Measurements from ENCODE around the gene SFXN1. TPM values are rescaled to one million over a fixed set of nuclear protein-coding genes. Genes with fewer than 3 reads are reported as not detected.
"Not testable (repeated sequence)": the region's sequence is repeated elsewhere in the genome, so short reads cannot be mapped to it uniquely, and the experiment has no call there.

The SFXN1 gene
- total RNA-seq, 2 experiments from 2014 or later: 476 to 491 TPM

DNA sequence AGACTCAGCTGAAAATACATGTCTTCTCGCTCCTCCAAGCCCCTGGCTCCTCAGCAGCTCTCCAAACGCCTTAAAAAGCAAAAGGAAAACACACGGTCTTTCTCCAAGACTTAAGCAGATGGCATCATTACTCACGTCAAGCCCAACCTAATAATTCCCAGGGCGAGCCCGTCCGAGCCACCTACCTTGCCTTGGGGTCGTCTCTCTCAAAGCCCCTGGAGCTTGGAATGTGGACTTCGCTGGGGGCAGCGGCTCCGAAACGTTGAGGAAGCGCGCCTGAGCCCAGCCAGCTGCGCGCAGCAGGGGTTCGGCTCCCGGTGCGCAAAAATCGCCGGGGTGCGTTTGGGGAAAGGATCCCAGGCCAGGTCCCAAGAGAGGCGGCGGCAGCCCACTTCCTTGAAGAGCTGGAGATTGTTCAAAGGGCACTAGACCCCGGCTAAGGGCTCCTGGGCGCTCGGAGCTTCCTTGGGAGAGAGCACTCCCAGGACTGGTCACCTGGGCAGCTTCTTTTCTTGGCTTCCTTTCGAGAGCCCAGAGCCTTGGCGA lies 34.8 kb upstream of the SFXN1 start:
- no peaks in the 10 kb centered on the region for H3K9me3 Mint-ChIP-seq
- ChIA-PET CTCF (interaction anchor here (0.8 to 2.9 kb wide), 13 partner anchors 12 to 695 kb away, joined by 3 to 14 read pairs (median 3); no protein-coding TSS in a partner anchor), POLR2A (no interaction called here)
- TF ChIP-seq, protein P1, sequence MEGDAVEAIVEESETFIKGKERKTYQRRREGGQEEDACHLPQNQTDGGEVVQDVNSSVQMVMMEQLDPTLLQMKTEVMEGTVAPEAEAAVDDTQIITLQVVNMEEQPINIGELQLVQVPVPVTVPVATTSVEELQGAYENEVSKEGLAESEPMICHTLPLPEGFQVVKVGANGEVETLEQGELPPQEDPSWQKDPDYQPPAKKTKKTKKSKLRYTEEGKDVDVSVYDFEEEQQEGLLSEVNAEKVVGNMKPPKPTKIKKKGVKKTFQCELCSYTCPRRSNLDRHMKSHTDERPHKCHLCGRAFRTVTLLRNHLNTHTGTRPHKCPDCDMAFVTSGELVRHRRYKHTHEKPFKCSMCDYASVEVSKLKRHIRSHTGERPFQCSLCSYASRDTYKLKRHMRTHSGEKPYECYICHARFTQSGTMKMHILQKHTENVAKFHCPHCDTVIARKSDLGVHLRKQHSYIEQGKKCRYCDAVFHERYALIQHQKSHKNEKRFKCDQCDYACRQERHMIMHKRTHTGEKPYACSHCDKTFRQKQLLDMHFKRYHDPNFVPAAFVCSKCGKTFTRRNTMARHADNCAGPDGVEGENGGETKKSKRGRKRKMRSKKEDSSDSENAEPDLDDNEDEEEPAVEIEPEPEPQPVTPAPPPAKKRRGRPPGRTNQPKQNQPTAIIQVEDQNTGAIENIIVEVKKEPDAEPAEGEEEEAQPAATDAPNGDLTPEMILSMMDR (IDR thresholded peaks at IDR 0.05): no peak
- H3K27ac Mint-ChIP-seq: no peak overlapping the region
- no peaks in the 10 kb centered on the region for H3K36me3 Mint-ChIP-seq (ENCODE audit: low read depth)
- H3K4me1 Mint-ChIP-seq (ENCODE audit: low read depth): peaks cover 5% of the 10 kb centered on the region
- intact Hi-C loops (cut with micrococcal nuclease): loop anchor here (5.0 kb wide), 1 partner anchor 491 kb away; no protein-coding TSS in a partner anchor
- no peak for ATAC-seq
- DNase-seq: no peak
- H3K27me3 Mint-ChIP-seq: peaks cover 59% of the 10 kb centered on the region
- no peak overlapping the region for H3K4me3 Mint-ChIP-seq

DNA sequence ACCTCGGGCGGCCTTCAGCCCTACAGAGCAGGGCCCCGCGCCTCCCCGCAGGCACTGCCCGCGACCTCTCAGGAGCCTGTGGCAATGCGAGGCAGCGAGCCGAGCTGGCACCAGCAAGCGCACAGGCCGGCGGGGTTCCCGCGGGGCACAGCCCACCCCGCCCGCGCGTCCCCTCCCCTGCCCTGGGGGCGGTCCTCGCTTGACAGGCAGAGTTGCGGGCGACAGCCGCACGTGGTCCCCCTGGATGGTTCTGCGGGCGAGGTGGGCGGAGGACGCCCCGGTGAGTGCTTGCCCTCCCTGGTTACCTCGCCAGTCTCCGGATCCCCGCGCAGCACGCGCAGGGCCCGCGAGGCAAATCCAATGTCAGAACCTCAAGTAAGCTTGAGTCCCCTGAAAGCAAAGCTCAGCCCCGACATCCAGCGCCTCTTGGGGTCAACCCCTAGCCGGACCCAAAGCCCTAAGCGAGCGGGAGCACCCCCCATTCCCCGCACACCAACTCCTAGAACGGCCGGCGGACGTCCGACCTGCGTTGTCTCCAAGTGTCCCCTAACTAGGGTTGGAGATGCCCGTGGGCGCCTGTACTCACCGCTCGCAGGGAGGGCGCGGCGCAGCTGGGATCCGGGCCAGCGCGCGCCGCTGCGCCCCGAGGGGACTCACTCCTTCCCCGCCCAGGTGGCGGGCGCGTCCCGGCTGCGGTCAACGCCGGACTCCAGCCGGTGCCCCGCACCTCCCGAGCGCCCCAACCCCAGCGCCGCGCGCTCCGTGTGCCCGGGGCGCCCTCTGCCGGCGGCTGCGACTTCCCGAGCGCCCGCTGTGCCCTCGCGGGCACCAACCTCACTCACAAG lies 34.1 kb upstream of the SFXN1 start, which contains the start of gene DRD1:
Gene DRD1 (minus strand): TSS at position 123 of the 845 bp plus-strand sequence. CDS start 1,083 bp downstream, outside the sequence.
- H3K27me3 Mint-ChIP-seq: peaks cover 57% of the 10 kb centered on the region
- TF ChIP-seq, protein P1 (IDR thresholded peaks at IDR 0.05): peak; percentile 95
- H3K36me3 Mint-ChIP-seq (ENCODE audit: low read depth): no peaks in the 10 kb centered on the region
- peaks cover 5% of the 10 kb centered on the region for H3K4me1 Mint-ChIP-seq (ENCODE audit: low read depth)
- no peak within 1 kb of the TSS for H3K27ac Mint-ChIP-seq
- H3K4me3 Mint-ChIP-seq: peak within 1 kb of the TSS; percentile 42
- peak; percentile 40 for DNase-seq
- peak; percentile 80 for ATAC-seq
- POLR2A ChIA-PET: no interaction called here
- intact Hi-C loops (cut with micrococcal nuclease): loop anchor here (5.0 kb wide), 1 partner anchor 492 kb away; no protein-coding TSS in a partner anchor
- H3K9me3 Mint-ChIP-seq: no peaks in the 10 kb centered on the region
- CTCF ChIA-PET: interaction anchor here (0.8 to 2.9 kb wide), 13 partner anchors 13 to 694 kb away, joined by 3 to 14 read pairs (median 3); no protein-coding TSS in a partner anchor

DNA sequence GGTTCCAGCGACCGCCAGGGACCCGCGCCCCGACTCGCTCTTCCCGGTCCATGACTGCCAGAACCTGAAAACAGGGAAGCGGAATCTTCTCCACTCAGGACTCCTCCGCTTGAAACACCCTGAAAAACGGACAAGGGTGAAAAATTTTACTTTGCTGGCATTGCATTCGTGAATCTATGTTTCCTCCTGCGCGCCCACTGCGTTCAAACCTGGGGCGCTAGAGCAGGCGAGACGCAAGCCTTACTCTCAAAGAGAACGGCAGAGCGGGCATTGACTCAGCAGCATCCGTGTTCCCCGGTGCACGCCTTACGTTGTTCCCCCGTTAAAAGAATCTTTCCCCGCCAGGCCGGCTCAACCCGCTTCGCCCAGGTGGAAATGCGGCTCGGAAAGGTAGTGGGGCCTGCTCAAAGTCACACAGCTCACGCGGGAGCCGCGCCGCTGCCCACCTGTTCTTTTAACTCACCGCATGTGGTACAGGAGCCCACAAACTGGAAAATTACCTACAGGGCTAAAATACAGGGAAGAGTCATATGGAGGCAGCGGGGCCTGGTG lies 33.4 kb upstream of the SFXN1 start:
- CTCF ChIA-PET: interaction anchor here (1.0 to 2.9 kb wide), 6 partner anchors 14 to 494 kb away, joined by 3 to 14 read pairs (median 4); no protein-coding TSS in a partner anchor
- Mint-ChIP-seq H3K27ac (no peak overlapping the region), H3K4me1 (ENCODE audit: low read depth) (peaks cover 5% of the 10 kb centered on the region), H3K9me3 (no peaks in the 10 kb centered on the region), H3K36me3 (ENCODE audit: low read depth) (no peaks in the 10 kb centered on the region), H3K4me3 (peak overlapping the region; percentile 42), H3K27me3 (peaks cover 55% of the 10 kb centered on the region)
- ATAC-seq: no peak
- peak; percentile 17 for DNase-seq
- TF ChIP-seq, protein P1 (IDR thresholded peaks at IDR 0.05): peak; percentile 61
- POLR2A ChIA-PET: no interaction called here
- intact Hi-C loops (cut with micrococcal nuclease): loop anchor here (5.0 kb wide), 1 partner anchor 493 kb away; no protein-coding TSS in a partner anchor

DNA sequence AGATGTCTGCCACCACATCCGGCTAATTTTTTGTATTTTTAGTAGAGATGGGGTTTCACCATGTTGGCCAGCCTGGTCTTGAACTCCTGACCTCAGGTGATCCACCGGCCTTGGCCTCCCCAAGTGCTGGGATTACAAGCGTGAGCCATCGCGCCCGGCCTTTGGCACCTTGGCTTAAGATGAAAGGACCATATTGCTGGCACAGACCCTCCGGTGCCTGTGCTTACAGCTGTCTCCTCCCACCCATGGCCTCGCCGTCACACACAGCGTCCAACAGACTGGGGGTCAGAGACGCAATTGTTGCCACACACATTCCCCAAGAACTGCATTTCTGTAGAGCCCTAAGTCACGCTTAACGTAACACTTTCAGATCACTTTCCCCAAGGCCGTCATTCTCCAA lies 32.0 kb upstream of the SFXN1 start:
- H3K9me3 Mint-ChIP-seq; CTCF ChIA-PET; ATAC-seq; POLR2A ChIA-PET; H3K4me3 Mint-ChIP-seq; intact Hi-C loops (cut with micrococcal nuclease); H3K4me1 Mint-ChIP-seq (ENCODE audit: low read depth); H3K27ac Mint-ChIP-seq; H3K36me3 Mint-ChIP-seq (ENCODE audit: low read depth); DNase-seq: not testable (repeated sequence)
- H3K27me3 Mint-ChIP-seq: peaks cover 47% of the 10 kb centered on the region

DNA sequence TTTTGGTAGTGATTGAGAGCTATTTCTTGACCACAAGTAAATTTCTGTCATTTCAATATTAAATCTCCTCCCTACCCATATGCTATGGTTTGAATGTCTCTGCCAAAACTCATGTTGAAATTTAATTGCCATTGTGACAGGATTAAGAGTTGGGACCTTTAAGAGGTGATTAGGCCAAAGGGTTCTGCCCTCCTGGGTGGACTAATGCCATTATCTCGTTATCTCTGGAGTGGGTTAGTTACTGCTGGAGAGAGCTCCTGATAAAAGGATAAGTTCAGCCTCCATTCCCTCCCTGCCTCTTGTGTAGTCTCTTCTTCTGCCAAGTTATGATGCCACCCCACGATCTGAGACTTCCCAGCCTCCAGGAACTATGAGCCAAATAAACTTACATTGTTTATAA lies 30.8 kb upstream of the SFXN1 start:
- peaks cover 5% of the 10 kb centered on the region for H3K4me1 Mint-ChIP-seq (ENCODE audit: low read depth)
- ChIA-PET CTCF (interaction anchor here (2.3 kb wide), 1 partner anchor 17 kb away, joined by 11 read pairs; no protein-coding TSS in a partner anchor), POLR2A (interaction anchor here (0.7 kb wide), 1 partner anchor 464 kb away, joined by 3 read pairs; no protein-coding TSS in a partner anchor)
- no peak overlapping the region for H3K27ac Mint-ChIP-seq
- intact Hi-C loops (cut with micrococcal nuclease): no loop called here
- ATAC-seq (no peak), DNase-seq (no peak)
- no peaks in the 10 kb centered on the region for H3K36me3 Mint-ChIP-seq (ENCODE audit: low read depth)
- no peak overlapping the region for H3K4me3 Mint-ChIP-seq
- TF ChIP-seq, protein P1 (IDR thresholded peaks at IDR 0.05): no peak
- peaks cover 39% of the 10 kb centered on the region for H3K27me3 Mint-ChIP-seq
- H3K9me3 Mint-ChIP-seq: no peaks in the 10 kb centered on the region

Data from activated CD8-positive, alpha-beta T cell treated with anti-CD3 and anti-CD28 coated beads for 36 hours (primary cell).